Hippocampal formation (tissue), 2 donors: ENCODE measurements around the gene RGS7.
"Not testable (repeated sequence)": the region's sequence is repeated elsewhere in the genome, so short reads cannot be mapped to it uniquely, and the experiment has no call there.

Experiments
- DNase-seq, 2 donors: peaks; one replicate each; lab custom pipeline; 2025; lab: John Stamatoyannopoulos, UW

RGS7 gene

GRCh38 chr1:241140670-241141069 lies 216.3 kb downstream of the RGS7 start:
- DNase-seq: no peak

- DNase-seq: no peak
Measured at GRCh38 chr1:241139047-241139446, 218.0 kb downstream of the RGS7 start.

GRCh38 chr1:241138248-241138647 lies 218.8 kb downstream of the RGS7 start:
- no peak for DNase-seq

GRCh38 chr1:241136389-241136788 lies 220.6 kb downstream of the RGS7 start:
- DNase-seq: no peak

GRCh38 chr1:241131636-241132194 lies 225.3 kb downstream of the RGS7 start:
- DNase-seq: no peak

- DNase-seq: no peak
Measured at GRCh38 chr1:241130881-241131280, 226.1 kb downstream of the RGS7 start.

GRCh38 chr1:241129207-241129960 lies 227.6 kb downstream of the RGS7 start:
- DNase-seq: no peak

GRCh38 chr1:241125286-241125685 lies 231.7 kb downstream of the RGS7 start:
- no peak for DNase-seq

GRCh38 chr1:241118049-241118448 lies 239.0 kb downstream of the RGS7 start:
- DNase-seq: no peak

GRCh38 chr1:241115784-241116183 lies 241.2 kb downstream of the RGS7 start:
- DNase-seq: no peak

GRCh38 chr1:241114699-241115233 lies 242.2 kb downstream of the RGS7 start:
- no peak for DNase-seq

GRCh38 chr1:241113557-241113956 lies 243.4 kb downstream of the RGS7 start:
- DNase-seq: no peak

- no peak for DNase-seq
Measured at GRCh38 chr1:241109039-241109438, 248.0 kb downstream of the RGS7 start.

GRCh38 chr1:241105147-241105546 lies 251.9 kb downstream of the RGS7 start:
- DNase-seq: no peak

- no peak for DNase-seq
Measured at GRCh38 chr1:241102664-241103063, 254.3 kb downstream of the RGS7 start.

- no peak for DNase-seq
Measured at GRCh38 chr1:241101622-241102021, 255.4 kb downstream of the RGS7 start.

GRCh38 chr1:241097479-241097878 lies 259.5 kb downstream of the RGS7 start:
- no peak for DNase-seq

- no peak for DNase-seq
Measured at GRCh38 chr1:241096982-241097381, 260.0 kb downstream of the RGS7 start.

- no peak for DNase-seq
Measured at GRCh38 chr1:241095847-241096246, 261.2 kb downstream of the RGS7 start.

- no peak for DNase-seq
Measured at GRCh38 chr1:241090798-241091197, 266.2 kb downstream of the RGS7 start.

GRCh38 chr1:241089066-241089465 lies 267.9 kb downstream of the RGS7 start:
- not testable (repeated sequence) for DNase-seq

GRCh38 chr1:241088075-241088474 lies 268.9 kb downstream of the RGS7 start:
- not testable (repeated sequence) for DNase-seq

GRCh38 chr1:241086686-241087085 lies 270.3 kb downstream of the RGS7 start:
- no peak for DNase-seq

- no peak for DNase-seq
Measured at GRCh38 chr1:241083285-241083684, 273.7 kb downstream of the RGS7 start.
